Measurements from ENCODE around the gene EFNA2.

GRCh38 chr19:1241417-1242095, 44.1 kb upstream of the EFNA2 start, which contains the start of gene ATP5F1D:
- TF ChIP-seq CTCF (IDR thresholded peaks at IDR 0.05): no peak
- TF ChIP-seq MAFK (IDR thresholded peaks at IDR 0.05; ENCODE audit: partially characterized antibody): no peak

Data from A549 (cell line).